IPS-20b (cell line): Measurements from ENCODE around the gene GPATCH3.

Source experiments
- H3K27ac ChIP-seq: one replicate; pipeline ENCODE4 v1.5.1; 2013; ENCODE audit warnings: low read length
- H3K27me3 ChIP-seq: 2 replicates; pipeline ENCODE4 v1.6.1; 2013; ENCODE audit warnings: mild to moderate bottlenecking, low read length, inconsistent platforms; ENCODE audit not compliant: insufficient read depth
- H3K36me3 ChIP-seq: 2 replicates; pipeline ENCODE4 v1.6.1; 2013; ENCODE audit warnings: low read depth, mild to moderate bottlenecking, inconsistent platforms, low read length, moderate library complexity; ENCODE audit not compliant: insufficient read depth
- H3K4me1 ChIP-seq: 2 replicates; pipeline ENCODE4 v1.6.1; 2013; ENCODE audit warnings: mild to moderate bottlenecking, control low read depth, inconsistent platforms, low read length, moderate library complexity; ENCODE audit not compliant: insufficient read depth
- H3K4me3 ChIP-seq: 2 replicates; pipeline ENCODE4 v1.5.1; 2013; ENCODE audit warnings: mild to moderate bottlenecking, low read length, inconsistent platforms
- H3K9ac ChIP-seq: 2 replicates; pipeline ENCODE4 v1.6.1; 2013; ENCODE audit warnings: low read depth, mild to moderate bottlenecking, inconsistent platforms, low read length, moderate library complexity
- H3K9me3 ChIP-seq: 2 replicates; pipeline ENCODE4 v1.6.1; 2013; ENCODE audit warnings: mild to moderate bottlenecking, low read depth, low read length, inconsistent platforms; ENCODE audit not compliant: insufficient read depth

The GPATCH3 gene

DNA sequence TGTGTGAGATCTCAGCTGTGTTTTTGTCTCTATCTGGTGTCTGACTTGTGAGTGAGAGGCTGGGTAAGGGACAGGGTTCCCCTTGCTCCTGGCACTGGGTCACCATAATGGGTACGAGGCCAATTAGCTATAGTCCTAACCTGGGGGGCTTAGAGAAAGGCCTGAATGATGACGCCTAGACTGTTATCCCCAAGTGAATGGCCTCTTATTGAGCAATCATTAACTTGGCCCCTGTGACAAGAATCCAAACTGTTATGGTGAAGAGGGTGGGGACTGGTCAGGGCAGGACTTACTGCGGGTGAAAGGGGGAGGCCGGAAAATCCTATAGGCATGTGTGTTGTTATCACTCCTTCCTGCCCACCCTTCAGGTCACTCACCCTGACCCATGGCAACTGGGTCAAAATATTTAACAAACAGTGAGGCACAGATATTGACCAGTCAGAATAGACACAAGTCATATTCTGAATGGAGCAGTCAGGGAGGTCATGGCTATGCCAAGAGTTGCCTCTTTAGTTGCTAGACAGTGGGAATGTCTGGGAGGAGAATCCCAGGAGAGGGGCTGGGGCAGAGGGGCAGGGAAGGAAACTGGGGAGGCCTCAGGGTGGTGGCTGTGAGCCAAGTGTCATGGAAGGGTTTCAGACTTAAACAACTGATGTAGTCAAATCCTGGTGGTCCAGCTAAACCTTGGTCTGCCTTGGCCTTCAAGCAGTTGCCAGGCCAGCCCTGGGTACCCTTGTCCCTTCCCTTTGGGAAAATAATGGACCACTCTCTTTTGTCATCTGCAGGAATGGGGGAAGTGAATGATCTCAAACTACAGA, 10.3 kb upstream of the GPATCH3 start:
- H3K9me3 ChIP-seq, result no peaks in the 10 kb centered on the region
- H3K9ac ChIP-seq, result no peak overlapping the region
- no peaks in the 10 kb centered on the region for H3K4me1 ChIP-seq
- no peaks in the 10 kb centered on the region for H3K27me3 ChIP-seq
- no peaks in the 10 kb centered on the region for H3K36me3 ChIP-seq
- H3K4me3 ChIP-seq, result no peak overlapping the region
- no peak overlapping the region for H3K27ac ChIP-seq

DNA sequence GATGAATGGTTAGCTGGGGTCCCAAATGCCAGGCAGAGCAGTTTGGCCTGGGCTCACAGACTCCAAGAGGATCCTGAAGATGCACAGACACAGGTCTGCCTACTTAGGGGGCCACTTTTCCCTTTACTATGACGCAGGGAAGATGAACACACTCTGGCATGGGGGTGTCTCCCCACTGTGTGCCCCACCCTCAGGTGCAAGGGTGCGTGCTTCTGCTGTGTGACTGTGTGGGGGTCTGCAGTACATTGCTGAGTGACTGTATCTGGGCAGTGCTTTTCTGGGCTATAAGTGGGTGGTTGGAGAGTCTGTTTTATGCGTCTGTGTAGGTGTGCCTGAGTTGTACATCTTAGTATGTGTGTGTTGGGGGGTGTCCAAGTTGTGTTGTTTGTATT, 9.7 kb upstream of the GPATCH3 start:
- H3K4me1 ChIP-seq, result no peaks in the 10 kb centered on the region
- no peak overlapping the region for H3K9ac ChIP-seq
- H3K4me3 ChIP-seq, result no peak overlapping the region
- no peaks in the 10 kb centered on the region for H3K36me3 ChIP-seq
- no peaks in the 10 kb centered on the region for H3K27me3 ChIP-seq
- no peak overlapping the region for H3K27ac ChIP-seq
- H3K9me3 ChIP-seq, result no peaks in the 10 kb centered on the region

DNA sequence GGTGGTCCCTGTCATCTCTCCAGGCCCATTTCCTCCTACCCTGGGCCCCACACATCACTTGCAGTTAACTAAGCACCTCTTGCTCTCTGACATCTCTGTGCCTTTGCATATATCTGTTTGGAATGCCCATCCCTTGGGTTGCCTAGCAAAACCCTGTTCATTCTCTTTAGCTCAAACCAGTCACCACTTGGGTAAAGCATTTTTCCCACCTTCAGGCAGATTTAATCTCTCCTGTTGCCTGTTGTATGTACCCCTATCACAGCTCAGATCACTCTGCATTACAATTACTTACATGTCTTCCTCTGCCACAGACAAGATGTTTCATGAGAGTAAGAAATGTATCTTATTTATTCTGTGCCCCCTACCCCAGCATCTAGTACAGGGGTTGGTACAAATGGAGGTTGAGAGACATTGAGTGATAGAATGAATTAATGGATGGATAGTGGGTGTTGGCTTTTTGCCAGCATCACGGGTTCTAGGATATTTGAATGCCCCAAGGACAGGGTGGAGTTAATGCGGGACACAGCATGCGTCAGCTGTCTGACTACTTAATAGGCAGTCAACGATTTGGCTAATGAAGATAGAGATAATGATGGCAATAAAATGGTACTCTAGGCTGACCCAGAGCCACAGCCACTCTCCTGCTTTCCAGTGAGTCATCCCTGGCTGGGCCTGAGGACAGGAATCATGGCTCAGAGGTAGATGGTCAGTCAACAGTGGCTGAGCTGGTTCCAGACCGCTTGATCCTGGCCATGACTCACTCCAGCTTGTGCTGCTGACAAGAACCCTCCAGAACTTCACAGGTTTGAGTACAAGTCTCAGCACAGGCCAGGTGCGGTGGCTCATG, 7.0 kb upstream of the GPATCH3 start:
- Histone ChIP-seq H3K9me3 (no peaks in the 10 kb centered on the region), H3K4me3 (no peak overlapping the region), H3K27me3 (no peaks in the 10 kb centered on the region), H3K9ac (no peak overlapping the region), H3K36me3 (no peaks in the 10 kb centered on the region), H3K4me1 (no peaks in the 10 kb centered on the region), H3K27ac (no peak overlapping the region)

DNA sequence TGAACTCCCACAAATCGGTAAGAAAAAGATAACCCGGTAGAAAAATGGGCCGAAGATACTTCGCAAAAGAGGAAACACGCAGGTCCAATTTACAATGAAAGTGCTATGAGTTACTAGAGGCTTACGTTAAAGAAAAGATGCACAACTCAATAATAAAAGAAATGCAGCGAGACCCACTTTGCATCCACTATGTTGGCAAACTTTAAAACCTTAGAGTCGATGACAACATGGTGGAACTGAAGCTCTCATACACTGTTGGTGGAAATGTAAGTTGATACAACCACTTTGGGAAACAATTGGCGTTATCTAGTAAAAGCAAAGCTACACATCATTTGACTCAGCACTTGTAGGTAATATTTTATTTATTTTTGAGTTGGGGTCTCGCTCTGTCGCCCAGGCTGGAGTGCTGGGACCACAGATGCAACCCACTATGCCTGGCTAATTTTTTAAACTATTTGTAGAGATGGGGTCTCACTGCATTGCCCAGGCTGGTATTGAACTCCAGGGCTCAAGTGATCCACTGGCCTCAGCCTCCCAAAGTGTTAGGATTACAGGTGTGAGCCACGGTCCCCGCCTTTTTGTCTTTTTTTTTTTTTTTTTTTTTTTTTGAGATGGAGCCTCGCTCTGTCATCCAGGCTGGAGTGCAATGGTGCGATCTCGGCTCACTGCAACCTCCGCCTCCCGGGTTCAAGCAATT, 696 bp upstream of the GPATCH3 start:
- H3K4me3 ChIP-seq, result peak overlapping the region; percentile 93
- peak overlapping the region; percentile 74 for H3K27ac ChIP-seq
- H3K9ac ChIP-seq, result peak overlapping the region; percentile 96

DNA sequence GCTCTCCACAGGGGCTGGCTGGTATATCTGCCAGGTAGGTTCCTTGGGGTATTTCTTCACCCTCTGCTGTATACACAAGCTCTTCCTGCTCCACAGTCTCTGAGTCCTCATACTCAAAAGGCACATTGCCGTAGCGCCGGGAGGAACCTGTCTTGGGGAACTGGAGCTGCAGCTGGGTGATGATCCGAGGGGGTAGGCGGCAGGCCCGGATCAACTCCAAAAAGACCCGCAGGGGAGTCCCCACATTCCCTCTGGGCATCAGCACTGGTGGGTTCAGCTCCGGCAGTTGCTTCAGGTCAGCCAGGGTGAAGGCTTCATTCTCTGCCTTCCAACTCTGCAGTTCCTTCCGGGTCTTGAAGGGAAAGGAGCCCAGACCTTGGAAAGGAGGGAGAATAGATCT, 2.9 kb downstream of the GPATCH3 start:
- no peak overlapping the region for H3K9ac ChIP-seq
- H3K36me3 ChIP-seq, result peaks cover 45% of the 10 kb centered on the region
- no peak overlapping the region for H3K27ac ChIP-seq
- no peaks in the 10 kb centered on the region for H3K9me3 ChIP-seq
- H3K4me3 ChIP-seq, result no peak overlapping the region
- no peaks in the 10 kb centered on the region for H3K27me3 ChIP-seq
- peaks cover 6% of the 10 kb centered on the region for H3K4me1 ChIP-seq

More for the DNA sequence above, 696 bp upstream of the GPATCH3 start:
- Histone ChIP-seq H3K36me3 (peaks cover 11% of the 10 kb centered on the region), H3K27me3 (no peaks in the 10 kb centered on the region), H3K9me3 (no peaks in the 10 kb centered on the region), H3K4me1 (peaks cover 6% of the 10 kb centered on the region)

DNA sequence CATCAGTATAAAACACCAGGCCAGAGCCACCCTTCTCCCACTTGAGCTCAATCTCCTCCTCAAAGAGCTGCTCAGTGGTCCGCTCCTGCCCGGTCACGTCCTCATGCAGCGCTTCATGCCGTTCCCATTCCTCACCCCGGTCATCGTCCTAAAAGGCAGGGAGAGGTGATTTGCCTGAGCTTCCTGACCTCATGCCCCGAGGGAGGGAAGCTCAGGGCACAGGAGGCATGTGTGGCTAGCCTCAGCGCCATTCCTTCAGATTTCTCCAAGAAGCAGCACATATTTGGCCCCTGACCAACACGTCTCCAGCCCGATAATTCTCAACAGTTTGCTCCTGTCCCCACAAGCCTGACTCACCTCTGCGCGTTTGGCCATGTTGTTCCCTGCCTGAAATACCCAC, 6.0 kb downstream of the GPATCH3 start:
- H3K9ac ChIP-seq, result no peak overlapping the region
- H3K36me3 ChIP-seq, result peaks cover 49% of the 10 kb centered on the region
- H3K27me3 ChIP-seq, result no peaks in the 10 kb centered on the region
- H3K9me3 ChIP-seq, result no peaks in the 10 kb centered on the region
- no peak overlapping the region for H3K27ac ChIP-seq
- no peak overlapping the region for H3K4me3 ChIP-seq
- peaks cover 4% of the 10 kb centered on the region for H3K4me1 ChIP-seq

DNA sequence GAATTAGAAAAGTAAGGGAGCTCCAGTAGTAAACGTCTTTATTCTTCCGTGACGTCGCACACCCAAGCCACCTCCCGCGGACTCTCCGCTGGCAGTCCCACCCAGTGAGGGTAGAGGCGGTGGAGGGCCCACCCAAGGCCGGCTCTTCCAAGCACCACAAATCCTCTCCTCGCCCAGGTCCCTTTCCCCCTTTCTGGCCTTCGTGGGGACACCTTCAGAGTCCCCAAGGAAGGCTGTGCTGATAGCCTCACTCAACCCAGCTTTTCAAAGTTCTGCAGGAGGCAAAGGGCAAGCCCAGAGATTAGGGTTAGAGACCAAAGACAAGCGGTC, 9.8 kb downstream of the GPATCH3 start:
- Histone ChIP-seq H3K9me3 (no peaks in the 10 kb centered on the region), H3K9ac (peak overlapping the region; percentile 93), H3K4me1 (no peaks in the 10 kb centered on the region), H3K27ac (no peak overlapping the region), H3K36me3 (peaks cover 59% of the 10 kb centered on the region), H3K4me3 (peak overlapping the region; percentile 81), H3K27me3 (no peaks in the 10 kb centered on the region)

DNA sequence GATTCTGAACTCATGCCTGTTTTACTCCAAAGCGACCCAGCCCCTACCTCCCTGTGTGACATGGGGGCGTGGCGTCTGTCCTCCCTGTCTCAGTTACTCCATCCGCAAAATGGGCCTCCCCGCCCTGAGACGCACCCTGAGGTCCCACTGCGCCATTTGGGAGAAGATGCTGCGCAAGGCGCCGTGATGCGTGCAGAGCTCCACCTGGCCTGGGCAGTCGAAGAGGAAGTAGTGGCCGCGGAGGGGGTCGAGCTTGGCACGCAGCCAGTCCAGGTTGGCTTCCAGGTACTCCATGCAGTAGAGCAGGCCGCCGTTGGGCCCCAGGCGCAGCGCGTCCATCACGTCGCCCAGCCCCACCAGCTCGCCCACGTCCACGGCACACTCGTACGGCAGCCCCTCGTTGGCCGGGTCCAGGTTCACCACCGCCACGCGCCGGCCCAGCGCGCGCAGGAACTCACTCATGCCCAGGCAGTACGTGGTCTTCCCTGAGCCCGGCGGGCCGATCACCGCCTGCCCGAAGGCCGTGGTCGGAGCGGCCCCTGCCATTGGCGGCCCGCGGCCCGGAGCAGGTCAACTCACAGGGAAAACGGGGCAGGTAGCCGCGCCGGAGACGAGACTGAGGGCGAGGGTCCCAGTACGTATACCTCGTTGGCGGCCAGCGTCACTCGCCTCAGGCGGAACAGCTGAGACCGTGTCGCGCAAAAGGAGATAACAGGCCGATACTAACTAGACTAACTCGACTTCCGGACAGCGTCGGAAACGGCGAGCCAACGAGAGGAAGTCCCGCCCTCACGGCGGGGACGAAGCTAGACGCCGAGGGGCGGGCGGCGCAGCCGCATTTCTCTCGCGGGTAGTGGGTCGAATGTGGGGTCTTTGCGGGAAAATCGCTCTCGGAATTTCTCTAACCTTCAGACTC, 10.5 kb downstream of the GPATCH3 start, which contains the start of gene GPN2:
Gene GPN2, minus strand, starts transcription at position 733 of the 916 bp plus-strand sequence. Its CDS starts 187 bp downstream, at position 546.
- Histone ChIP-seq H3K4me1 (no peaks in the 10 kb centered on the region), H3K27ac (no peak within 1 kb of the TSS), H3K9ac (peak within 1 kb of the TSS; percentile 93), H3K27me3 (no peaks in the 10 kb centered on the region), H3K4me3 (peak within 1 kb of the TSS; percentile 81), H3K36me3 (peaks cover 59% of the 10 kb centered on the region), H3K9me3 (no peaks in the 10 kb centered on the region)

DNA sequence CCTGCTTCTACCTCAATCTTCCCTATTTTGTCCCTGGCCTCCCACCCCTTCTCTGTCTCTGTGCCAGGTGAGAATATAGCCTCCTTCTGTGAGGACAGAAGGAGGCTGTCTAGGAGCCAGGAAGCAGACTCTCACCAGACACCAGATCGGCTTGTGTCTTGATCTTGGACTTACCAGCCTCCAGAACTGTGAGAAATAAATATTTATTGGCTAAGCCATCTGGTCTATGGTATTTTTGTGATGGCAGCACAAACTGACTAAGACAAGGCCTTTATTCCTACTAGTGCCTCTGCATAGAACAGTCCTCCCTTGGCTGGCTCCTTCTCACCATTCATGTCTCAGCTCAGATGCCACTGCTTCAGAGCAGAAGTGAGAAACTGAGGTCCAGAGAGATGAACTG, 12.0 kb downstream of the GPATCH3 start:
- H3K27ac ChIP-seq, result no peak overlapping the region
- H3K9me3 ChIP-seq, result no peaks in the 10 kb centered on the region
- peaks cover 60% of the 10 kb centered on the region for H3K36me3 ChIP-seq
- no peaks in the 10 kb centered on the region for H3K4me1 ChIP-seq
- no peak overlapping the region for H3K9ac ChIP-seq
- H3K27me3 ChIP-seq, result no peaks in the 10 kb centered on the region
- no peak overlapping the region for H3K4me3 ChIP-seq

DNA sequence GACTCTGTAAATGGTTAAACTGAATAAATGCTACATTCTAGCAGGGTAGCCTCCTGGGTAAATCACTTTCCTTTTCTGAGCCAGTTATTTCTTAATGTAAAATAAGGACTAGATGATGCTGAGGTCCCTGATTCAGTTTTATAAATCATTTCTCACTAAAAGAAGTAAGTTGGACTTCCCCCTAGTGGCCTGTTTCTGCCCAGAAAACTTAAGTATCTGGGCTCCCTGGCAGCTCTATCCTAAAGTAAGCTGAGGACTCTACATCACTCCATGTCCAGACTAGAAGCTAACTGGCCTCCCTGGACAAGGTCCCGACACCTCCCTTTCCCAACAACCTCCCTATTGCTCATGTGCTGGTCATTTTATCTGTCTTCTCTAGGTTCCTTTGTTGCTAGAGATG, 13.1 kb downstream of the GPATCH3 start:
- Histone ChIP-seq H3K36me3 (peaks cover 60% of the 10 kb centered on the region), H3K27me3 (no peaks in the 10 kb centered on the region), H3K4me3 (no peak overlapping the region), H3K9ac (no peak overlapping the region), H3K4me1 (no peaks in the 10 kb centered on the region), H3K9me3 (no peaks in the 10 kb centered on the region), H3K27ac (no peak overlapping the region)
